GM12878 (cell line): Measurements from ENCODE around the gene SASH1. TPM values are rescaled to one million over a fixed set of nuclear protein-coding genes. Genes with fewer than 3 reads are reported as not detected.

Experiments
- ATAC-seq: fragments of 200-7000 bp; cut with Tn5 transposase; 3 replicates; pipeline ENCODE4 v1.9.1; 2020; ENCODE audit warnings: mild to moderate bottlenecking, moderate library complexity
- BruUV-seq: library from RNA; stranded (reverse); fragments of 400-500 nt; replicated peaks from 2 replicates; lab custom pipeline; 2021; lab: Mats Ljungman, UMichigan
- CTCF ChIA-PET: fragments of 300-600 bp; sonication (Branson Sonifier 250); formaldehyde crosslinking; extraction: SDS; loops from one replicate; lab custom pipeline; 2021; ENCODE audit warnings: inconsistent platforms; lab: Yijun Ruan, JAX
- POLR2A ChIA-PET: fragments of 350-600 bp; formaldehyde crosslinking; extraction: SDS; loops from one replicate; lab custom pipeline; 2021; ENCODE audit warnings: inconsistent platforms; lab: Charles Lee
- RAD21 ChIA-PET: fragments of 300-600 bp; sonication (Branson Sonifier 250); formaldehyde crosslinking; loops from one replicate; lab custom pipeline; 2023; ENCODE audit warnings: antibody characterized with exemption; ENCODE audit not compliant: unreplicated experiment; lab: Charles Lee
- SMC1A ChIA-PET: fragments of 300-600 bp; sonication (Branson Sonifier 250); formaldehyde crosslinking; loops from one replicate; lab custom pipeline; 2023; ENCODE audit not compliant: unreplicated experiment, uncharacterized antibody; lab: Charles Lee
- DNase-seq: peaks from one replicate; pipeline ENCODE4 v3.0.0-alpha.2; 2011; ENCODE audit warnings: low read depth, low spot score
- FAIRE-seq: peaks from 3 replicates; lab custom pipeline; 2011; peaks lifted over from hg19 to GRCh38; lab: Jason Lieb, UNC
- H2AFZ ChIP-seq: 2 replicates; pipeline ENCODE4 v1.6.0; 2011; ENCODE audit warnings: low read depth, low read length, control low read depth; ENCODE audit not compliant: control insufficient read depth
- H3K27ac ChIP-seq: 2 replicates; pipeline ENCODE4 v1.5.1; 2011; ENCODE audit warnings: control low read depth; ENCODE audit not compliant: control insufficient read depth, insufficient read depth
- H3K27me3 ChIP-seq, 2 experiments: replicated peaks in 1 of 2; 2 replicates each; pipeline versions ENCODE4 v1.6.0 to v1.6.1; 2011; ENCODE audit warnings: low read length in 1 of 2; ENCODE audit not compliant: control insufficient read depth in 2 of 2, insufficient read depth in 2 of 2
- H3K36me3 ChIP-seq, 2 experiments: 2 replicates each; pipeline ENCODE4 v1.5.1; 2011; ENCODE audit warnings: low read length in 1 of 2; ENCODE audit not compliant: control insufficient read depth in 2 of 2, insufficient read depth in 2 of 2
- H3K4me1 ChIP-seq: 2 replicates; pipeline ENCODE4 v1.6.1; 2011; ENCODE audit warnings: mild to moderate bottlenecking, low read length, moderate library complexity, mixed read lengths; ENCODE audit not compliant: control insufficient read depth, insufficient read depth
- H3K4me2 ChIP-seq: 2 replicates; pipeline ENCODE4 v1.6.0; 2011; ENCODE audit warnings: control low read depth; ENCODE audit not compliant: control insufficient read depth, insufficient read depth
- H3K4me3 ChIP-seq: fragments of 200-600 bp; sonication (generic); 2 replicates; pipeline ENCODE4 v1.5.1; 2016
- H3K79me2 ChIP-seq: 2 replicates; pipeline ENCODE4 v1.6.0; 2011; ENCODE audit warnings: low read length; ENCODE audit not compliant: control insufficient read depth, insufficient read depth
- H3K9ac ChIP-seq: 2 replicates; pipeline ENCODE4 v1.8.0; 2011; ENCODE audit warnings: low read length, control low read depth, mixed read lengths; ENCODE audit not compliant: control insufficient read depth, insufficient read depth
- H3K9me3 ChIP-seq: replicated peaks from 3 replicates; pipeline ENCODE4 v1.5.1; 2011; ENCODE audit warnings: mild to moderate bottlenecking, low read length; ENCODE audit not compliant: control insufficient read depth, insufficient read depth
- H4K20me1 ChIP-seq: 2 replicates; pipeline ENCODE4 v1.6.0; 2011; ENCODE audit not compliant: control insufficient read depth, insufficient read depth
- CEBPB ChIP-seq, 2 experiments: fragments of 150-350 bp in 1 of 2; IDR thresholded peaks; 2 replicates each; pipeline ENCODE4 v1.6.1; 2012 to 2014; ENCODE audit warnings: low read depth in 2 of 2, low read length in 2 of 2, borderline replicate concordance in 1 of 2, inconsistent platforms in 1 of 2
- EED ChIP-seq: sonication (generic); IDR thresholded peaks from 2 replicates; pipeline ENCODE4 v1.6.1; 2016; ENCODE audit warnings: antibody characterized with exemption, low read depth
- EP300 ChIP-seq, 2 experiments: fragments of 150-350 bp in 1 of 2; IDR thresholded peaks; 2 replicates each; pipeline ENCODE4 v1.6.1; 2011 to 2012; ENCODE audit warnings: low read depth in 2 of 2, low read length in 2 of 2, borderline replicate concordance in 1 of 2, improper control_type of control experiment in 1 of 2, inconsistent platforms in 1 of 2; ENCODE audit not compliant: control insufficient read depth in 1 of 2
- ETV6 ChIP-seq, 2 experiments: fragments of 450-650 bp in 1 of 2; IDR thresholded peaks in 1 of 2; conservative IDR thresholded peaks in 1 of 2; 2 replicates each; pipeline ENCODE4 v1.6.1; 2014; ENCODE audit warnings: antibody characterized with exemption in 1 of 2, borderline replicate concordance in 1 of 2, low read depth in 1 of 2, mild to moderate bottlenecking in 1 of 2, moderate library complexity in 1 of 2
- HSF1 ChIP-seq: fragments of 150-350 bp; IDR thresholded peaks from 2 replicates; pipeline ENCODE4 v1.6.1; 2014; ENCODE audit warnings: mild to moderate bottlenecking, low read depth, low read length
- IKZF2 ChIP-seq, 2 experiments: fragments of 450-650 bp; IDR thresholded peaks; 2 replicates each; pipeline ENCODE4 v1.6.1; 2017; ENCODE audit warnings: mild to moderate bottlenecking in 2 of 2, moderate library complexity in 2 of 2
- IRF4 ChIP-seq: IDR thresholded peaks from 2 replicates; pipeline ENCODE4 v1.6.1; 2011; ENCODE audit warnings: low read depth, low read length
- IRF5 ChIP-seq: fragments of 450-650 bp; IDR thresholded peaks from 2 replicates; pipeline ENCODE4 v1.6.1; 2017; ENCODE audit warnings: borderline replicate concordance
- LARP7 ChIP-seq: fragments of 450-650 bp; IDR thresholded peaks from 2 replicates; pipeline ENCODE4 v1.6.1; 2017; ENCODE audit warnings: mild to moderate bottlenecking
- NR2C2 ChIP-seq: IDR thresholded peaks from 2 replicates; pipeline ENCODE4 v1.6.1; 2011; ENCODE audit warnings: borderline replicate concordance, low read depth; ENCODE audit not compliant: control insufficient read depth, insufficient read length
- PML ChIP-seq: IDR thresholded peaks from 2 replicates; pipeline ENCODE4 v1.6.1; 2012; ENCODE audit warnings: low read length, inconsistent platforms
- POU2F2 ChIP-seq: IDR thresholded peaks from 3 replicates; pipeline ENCODE4 v1.6.1; 2011; ENCODE audit warnings: low read depth, mild to moderate bottlenecking, low read length, borderline replicate concordance
- PRDM15 ChIP-seq: fragments of 450-650 bp; formaldehyde crosslinking; IDR thresholded peaks from 2 replicates; pipeline ENCODE4 v1.4.0; 2020; ENCODE audit warnings: mild to moderate bottlenecking, moderate library complexity
- RAD21 ChIP-seq: IDR thresholded peaks from 2 replicates; pipeline ENCODE4 v1.6.1; 2011; ENCODE audit warnings: mild to moderate bottlenecking, low read depth, low read length, moderate library complexity; ENCODE audit not compliant: insufficient read depth
- SREBF1 ChIP-seq: IDR thresholded peaks from 2 replicates; pipeline ENCODE4 v1.6.1; 2012; ENCODE audit warnings: mild to moderate bottlenecking, low read length
- TCF3 ChIP-seq: IDR thresholded peaks from 2 replicates; pipeline ENCODE4 v1.6.1; 2012; ENCODE audit warnings: low read depth, mild to moderate bottlenecking, low read length, borderline replicate concordance; ENCODE audit not compliant: insufficient read depth
- WGBS: methylation state at CpG from one replicate; pipeline ENCODE4 v1.1.6; 2016; ENCODE audit warnings: low lambda C conversion rate; ENCODE audit not compliant: insufficient replicate concordance, insufficient coverage; ENCODE audit errors: missing lambda C conversion rate; 5-methylcytosine and 5-hydroxymethylcytosine counted together
- in situ Hi-C: fragments of 300-500 bp; cut with MboI; formaldehyde crosslinking; loops from 9 replicates; pipeline ENCODE4 v1.14.3; 2018; ENCODE audit warnings: mixed read lengths
- intact Hi-C: fragments of 100-400 bp; cut with micrococcal nuclease; formaldehyde crosslinking; loops from one replicate; pipeline ENCODE4 v1.14.2; 2022; ENCODE audit not compliant: unreplicated experiment
- polyA plus RNA-seq, 11 experiments: library from polyadenylated mRNA; depleted of rRNA in 4 of 11; unstranded in 6 of 11; stranded (reverse) in 5 of 11; fragments of >200 nt; fragmentation: Nextera tagmentation in 4 of 11; fragmentation: Illumina TruSeq in 1 of 11; extraction: Ambion mirVana in 4 of 11; extraction: Trizol in 1 of 11; gene quantifications; 1 replicate in 1 of 11; 2 replicates in 10 of 11; pipeline versions ENCODE4 v1.2.1 to v1.2.3, GENCODE V29; 2011 to 2016; ENCODE audit warnings: inconsistent platforms in 2 of 11, missing spikeins in 2 of 11, low read depth in 1 of 11
- total RNA-seq, 4 experiments: library from RNA; depleted of rRNA in 3 of 4; stranded (reverse); fragments of >200 nt in 3 of 4; fragmentation: Illumina TruSeq in 1 of 4; extraction: Trizol in 1 of 4; gene quantifications; 2 replicates each; pipeline versions ENCODE4 v1.2.1 to v1.2.3, GENCODE V29; 2013 to 2021

Gene SASH1
- total and polyA plus RNA-seq, 10 of the 15 experiments (the other 5 are each of a cell fraction or from before 2014, with no cell fraction given) = 0.01 to 0.73 (median 0.14) TPM; not detected in 4

GRCh38 chr6:148520109-148520841 lies 177.6 kb downstream of the SASH1 start:
- H4K20me1 ChIP-seq = no peaks in the 10 kb centered on the region; the same call in 1 of the 2 replicates
- no peaks in the 10 kb centered on the region for H3K79me2 ChIP-seq
- ChIA-PET RAD21 (no interaction called here), CTCF (no interaction called here), POLR2A (interaction anchor here (0.6 kb wide), 1 partner anchor 329 kb away, joined by 3 read pairs; no protein-coding TSS in a partner anchor), SMC1A (no interaction called here)
- no peak overlapping the region for H3K9ac ChIP-seq
- DNase-seq = peak; percentile 65
- BruUV-seq = no TSS peak
- no peaks in the 10 kb centered on the region; a peak in 1 of 4 replicates for H3K27me3 ChIP-seq
- H3K36me3 ChIP-seq = no peaks in the 10 kb centered on the region
- no peak overlapping the region for H2AFZ ChIP-seq
- peak; percentile 97 for ATAC-seq
- peaks cover 6% of the 10 kb centered on the region for H3K4me1 ChIP-seq
- H3K27ac ChIP-seq = no peak overlapping the region
- in situ Hi-C loops (no loop called here), intact Hi-C loops (no loop called here)
- FAIRE-seq = peak; percentile 99
- peak overlapping the region; percentile 40; the same call in 1 of the 2 replicates for H3K4me3 ChIP-seq
- WGBS = 9% methylated on average over 23 of the region's 23 CpGs
- H3K4me2 ChIP-seq = peak overlapping the region; percentile 57
- H3K9me3 ChIP-seq = no peaks in the 10 kb centered on the region
- no peak for TF ChIP-seq HSF1
- TF ChIP-seq EP300 (IDR thresholded peaks at IDR 0.05; ENCODE audit: borderline replicate concordance in 1 of 2, control insufficient read depth in 1 of 2, low read depth in 2 of 2, low read length in 2 of 2) = peak in 1 of 2 experiments; percentile 13; a peak in 1 of 4 replicates
- TF ChIP-seq NR2C2 = no peak
- peak; percentile 34 to 36; a peak in 1 of 4 replicates for TF ChIP-seq IKZF2 (IDR thresholded peaks at IDR 0.05)
- TF ChIP-seq IRF5 = no peak
- no peak for TF ChIP-seq IRF4
- TF ChIP-seq PML = 0 out of 2 replicates have a peak, but pooled peaks have one; percentile 48
- peak; percentile 70; the same call in 1 of the 2 replicates for TF ChIP-seq EED
- 0 out of 2 replicates have a peak, but pooled peaks have one; percentile 25 for TF ChIP-seq SREBF1
- no peak for TF ChIP-seq CEBPB (IDR thresholded peaks at IDR 0.05; ENCODE audit: borderline replicate concordance in 1 of 2, low read depth in 2 of 2, low read length in 2 of 2)
- TF ChIP-seq LARP7 = 0 out of 2 replicates have a peak, but pooled peaks have one; percentile 23
- TF ChIP-seq PRDM15 (CRISPR knock-in tag) = no peak
- TF ChIP-seq POU2F2 = no peak
- peak in 1 of 2 experiments; percentile 68; a peak in 1 of 4 replicates for TF ChIP-seq ETV6 (conservative IDR thresholded peaks at IDR 0.05 in 1 of 2, IDR thresholded peaks at IDR 0.05 in 1 of 2; ENCODE audit: borderline replicate concordance in 1 of 2, low read depth in 1 of 2)
- no peak for TF ChIP-seq TCF3
- TF ChIP-seq RAD21 = no peak
